H9 (cell line): ENCODE results near the gene YES1. TPM values are rescaled to one million over a fixed set of nuclear protein-coding genes. Genes with fewer than 3 reads are reported as not detected.

Experiments used
- DNase-seq: peaks from one replicate; pipeline ENCODE4 v3.0.0-alpha.2; 2017
- H2AFZ ChIP-seq: one replicate; pipeline ENCODE4 v1.6.1; 2013; ENCODE audit warnings: mild to moderate bottlenecking, low read length, control low read depth, moderate library complexity
- H2AK5ac ChIP-seq: 2 replicates; pipeline ENCODE4 v1.6.1; 2013; ENCODE audit warnings: low read length, control low read depth, mixed read lengths; ENCODE audit not compliant: insufficient read length
- H2BK120ac ChIP-seq: one replicate; pipeline ENCODE4 v1.6.1; 2013; ENCODE audit warnings: low read depth, mild to moderate bottlenecking, low read length, control low read depth, inconsistent platforms; ENCODE audit not compliant: poor library complexity, severe bottlenecking
- H2BK12ac ChIP-seq: 2 replicates; pipeline ENCODE4 v1.6.1; 2013; ENCODE audit warnings: low read length, control low read depth, mixed read lengths, low read depth; ENCODE audit not compliant: insufficient read length
- H2BK15ac ChIP-seq: 2 replicates; pipeline ENCODE4 v1.6.1; 2013; ENCODE audit warnings: low read depth, low read length, control low read depth
- H2BK20ac ChIP-seq: one replicate; pipeline ENCODE4 v1.6.1; 2013; ENCODE audit warnings: low read depth, mild to moderate bottlenecking, low read length, control low read depth, inconsistent platforms; ENCODE audit not compliant: poor library complexity, severe bottlenecking
- H2BK5ac ChIP-seq: 2 replicates; pipeline ENCODE4 v1.6.1; 2013; ENCODE audit warnings: low read length, control low read depth, mixed read lengths; ENCODE audit not compliant: insufficient read length
- H3K14ac ChIP-seq: 2 replicates; pipeline ENCODE4 v1.6.1; 2013; ENCODE audit warnings: low read length, control low read depth; ENCODE audit not compliant: insufficient read depth
- H3K18ac ChIP-seq: 2 replicates; pipeline ENCODE4 v1.6.1; 2013; ENCODE audit warnings: low read depth, mild to moderate bottlenecking, mixed read lengths, low read length, control low read depth; ENCODE audit not compliant: insufficient read length
- H3K23ac ChIP-seq: 2 replicates; pipeline ENCODE4 v1.6.1; 2013; ENCODE audit warnings: low read length, control low read depth, mixed read lengths, low read depth; ENCODE audit not compliant: insufficient read length
- H3K23me2 ChIP-seq: 2 replicates; pipeline ENCODE4 v1.6.1; 2013; ENCODE audit warnings: low read depth, mild to moderate bottlenecking, mixed read lengths, low read length, control low read depth; ENCODE audit not compliant: insufficient read length, poor library complexity, severe bottlenecking
- H3K27ac ChIP-seq: 2 replicates; pipeline ENCODE4 v1.5.1; 2013; ENCODE audit warnings: low read length, control low read depth, mixed read lengths, low read depth; ENCODE audit not compliant: insufficient read length
- H3K27me3 ChIP-seq: 2 replicates; pipeline ENCODE4 v1.6.1; 2013; ENCODE audit warnings: low read length, control low read depth, inconsistent platforms; ENCODE audit not compliant: insufficient read depth
- H3K4ac ChIP-seq: 2 replicates; pipeline ENCODE4 v1.6.1; 2013; ENCODE audit warnings: low read depth, mild to moderate bottlenecking, control low read depth, inconsistent platforms, low read length, moderate library complexity
- H3K4me1 ChIP-seq: 2 replicates; pipeline ENCODE4 v1.6.1; 2013; ENCODE audit warnings: low read length, control low read depth, inconsistent platforms; ENCODE audit not compliant: insufficient read depth
- H3K4me2 ChIP-seq: 2 replicates; pipeline ENCODE4 v1.6.1; 2013; ENCODE audit warnings: low read length, control low read depth, mixed read lengths; ENCODE audit not compliant: insufficient read length, insufficient read depth
- H3K56ac ChIP-seq: 2 replicates; pipeline ENCODE4 v1.6.1; 2013; ENCODE audit warnings: low read depth, mild to moderate bottlenecking, mixed read lengths, low read length, control low read depth; ENCODE audit not compliant: insufficient read length
- H3K79me1 ChIP-seq: 2 replicates; pipeline ENCODE4 v1.6.1; 2013; ENCODE audit warnings: low read depth, mild to moderate bottlenecking, moderate library complexity, low read length, control low read depth, inconsistent platforms; ENCODE audit not compliant: insufficient read depth, poor library complexity, severe bottlenecking
- H3K79me2 ChIP-seq: 2 replicates; pipeline ENCODE4 v1.6.1; 2013; ENCODE audit warnings: low read length, control low read depth, inconsistent platforms; ENCODE audit not compliant: insufficient read depth
- H3K9ac ChIP-seq: 2 replicates; pipeline ENCODE4 v1.6.1; 2013; ENCODE audit warnings: low read length, control low read depth, mixed read lengths; ENCODE audit not compliant: insufficient read length; ENCODE audit errors: extremely low read depth
- H3K9me3 ChIP-seq: one replicate; pipeline ENCODE4 v1.6.1; 2013; ENCODE audit warnings: low read depth, low read length, inconsistent platforms; ENCODE audit not compliant: control insufficient read depth
- H3T11ph ChIP-seq: one replicate; pipeline ENCODE4 v1.6.1; 2013; ENCODE audit warnings: mild to moderate bottlenecking, low read length, control low read depth, inconsistent platforms
- H4K20me1 ChIP-seq: one replicate; pipeline ENCODE4 v1.6.1; 2013; ENCODE audit not compliant: control insufficient read depth, insufficient read length, insufficient read depth
- H4K5ac ChIP-seq: 2 replicates; pipeline ENCODE4 v1.6.1; 2013; ENCODE audit warnings: low read depth, mild to moderate bottlenecking, mixed read lengths, low read length, control low read depth; ENCODE audit not compliant: insufficient read length
- H4K8ac ChIP-seq: replicated peaks from 2 replicates; pipeline ENCODE4 v1.6.1; 2013; ENCODE audit warnings: low read length, control low read depth, mixed read lengths, low read depth; ENCODE audit not compliant: insufficient read length
- H4K91ac ChIP-seq: 2 replicates; pipeline ENCODE4 v1.6.1; 2013; ENCODE audit warnings: low read depth, mild to moderate bottlenecking, moderate library complexity, mixed read lengths, low read length, control low read depth; ENCODE audit not compliant: insufficient read length
- H3K27ac Mint-ChIP-seq, 3 experiments: 2 replicates in 2 of 3; 3 replicates in 1 of 3; pipeline ENCODE4 v1.8.0; 2020 to 2021; ENCODE audit warnings: mixed read lengths in 3 of 3, mild to moderate bottlenecking in 1 of 3, moderate library complexity in 1 of 3
- H3K27me3 Mint-ChIP-seq: 2 replicates; pipeline ENCODE4 v1.8.0; 2021; ENCODE audit warnings: low read depth, mild to moderate bottlenecking, moderate library complexity, mixed read lengths
- H3K36me3 Mint-ChIP-seq, 3 experiments: 2 replicates in 2 of 3; 3 replicates in 1 of 3; pipeline ENCODE4 v1.8.0; 2020 to 2021; ENCODE audit warnings: low read depth in 3 of 3, mixed read lengths in 3 of 3; ENCODE audit not compliant: insufficient read depth in 1 of 3
- H3K4me1 Mint-ChIP-seq, 2 experiments: 2 replicates each; pipeline ENCODE4 v1.8.0; 2020; ENCODE audit warnings: mixed read lengths in 2 of 2
- H3K4me3 Mint-ChIP-seq, 2 experiments: 2 replicates in 1 of 2; 3 replicates in 1 of 2; pipeline ENCODE4 v1.8.0; 2020 to 2021; ENCODE audit warnings: mild to moderate bottlenecking in 2 of 2, mixed read lengths in 2 of 2, moderate library complexity in 1 of 2
- H3K9me3 Mint-ChIP-seq, 2 experiments: 2 replicates in 1 of 2; 3 replicates in 1 of 2; pipeline ENCODE4 v1.8.0; 2020; ENCODE audit warnings: mild to moderate bottlenecking in 2 of 2, mixed read lengths in 2 of 2, moderate library complexity in 1 of 2
- CTCF ChIP-seq: fragments of 200-600 bp; sonication (generic); conservative IDR thresholded peaks from 3 replicates; pipeline ENCODE4 v1.8.0; 2021; ENCODE audit warnings: antibody characterized with exemption, mild to moderate bottlenecking
- WGBS: extraction: QIAGEN DNeasy Blood & Tissue Kit; methylation state at CpG from one replicate; pipeline ENCODE4 v1.1.7; 2013; ENCODE audit warnings: missing lambda C conversion rate, low lambda C conversion rate, mixed read lengths; ENCODE audit not compliant: insufficient read length; ENCODE audit errors: extremely low coverage; 5-methylcytosine and 5-hydroxymethylcytosine counted together
- total RNA-seq: library from RNA; stranded (reverse); gene quantifications from 2 replicates; pipeline ENCODE4 v1.2.1, GENCODE V29; 2021

YES1 gene
- total RNA-seq, 1 experiment from 2014 or later = 86.9 TPM

DNA sequence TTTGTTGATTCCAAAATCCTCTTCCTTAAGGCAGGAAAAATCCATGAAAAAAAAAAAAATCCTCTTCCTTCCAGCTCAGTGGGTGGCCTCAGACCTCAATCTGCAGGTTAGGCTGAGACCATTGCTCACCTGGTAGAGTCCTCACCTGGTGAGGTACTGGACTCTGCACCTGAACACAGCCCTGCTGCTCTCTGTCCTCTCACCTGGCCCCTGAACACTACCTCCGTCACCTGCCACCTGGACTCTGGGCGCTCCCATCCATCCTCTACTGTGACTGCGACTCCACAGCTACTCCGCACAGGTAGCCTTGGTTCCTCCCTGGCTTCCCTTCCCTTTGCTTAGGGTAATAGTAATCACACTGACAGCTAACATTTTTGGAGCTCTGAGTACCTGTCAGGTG is 132.5 kb downstream of the YES1 start:
- no peak overlapping the region for H4K91ac ChIP-seq
- no peak overlapping the region for H2BK120ac ChIP-seq
- no peak overlapping the region for H3K9ac ChIP-seq
- no peak overlapping the region for H3T11ph ChIP-seq
- no peak overlapping the region for H2BK5ac ChIP-seq
- H4K8ac ChIP-seq = no peak overlapping the region
- TF ChIP-seq CTCF = no peak
- no peaks in the 10 kb centered on the region for H3K79me1 ChIP-seq
- no peaks in the 10 kb centered on the region for H3K79me2 ChIP-seq
- H3K18ac ChIP-seq = no peak overlapping the region
- no peaks in the 10 kb centered on the region for H3K23me2 ChIP-seq
- WGBS = no CpG with 5 or more reads among the region's 4 CpGs
- no peak for DNase-seq
- no peak overlapping the region for H2BK15ac ChIP-seq
- Mint-ChIP-seq H3K4me1 (no peaks in the 10 kb centered on the region), H3K27ac (no peak overlapping the region; a peak in 2 of 7 replicates), H3K27me3 (no peaks in the 10 kb centered on the region), H3K9me3 (no peaks in the 10 kb centered on the region), H3K36me3 (peaks cover 8 to 75% (median 44%) of the 10 kb centered on the region in 3 experiments; a peak in 6 of 7 replicates), H3K4me3 (no peak overlapping the region)
- H2BK20ac ChIP-seq = no peak overlapping the region
- no peak overlapping the region for H2AFZ ChIP-seq
- H3K4me1 ChIP-seq = no peaks in the 10 kb centered on the region
- H3K4me2 ChIP-seq = no peak overlapping the region
- no peaks in the 10 kb centered on the region for H3K9me3 ChIP-seq
- H3K23ac ChIP-seq = no peak overlapping the region
- no peaks in the 10 kb centered on the region for H3K27me3 ChIP-seq
- H3K27ac ChIP-seq = no peak overlapping the region
- H4K5ac ChIP-seq = no peak overlapping the region
- no peak overlapping the region for H2BK12ac ChIP-seq
- no peaks in the 10 kb centered on the region for H4K20me1 ChIP-seq
- H3K4ac ChIP-seq = no peak overlapping the region
- H3K14ac ChIP-seq = no peak overlapping the region
- H3K56ac ChIP-seq = no peak overlapping the region
- H2AK5ac ChIP-seq = no peak overlapping the region
